Neural cell (in vitro differentiated cells): Measurements from ENCODE around the gene CPVL. TPM values are rescaled to one million over a fixed set of nuclear protein-coding genes. Genes with fewer than 3 reads are reported as not detected.

Experiments
- H2AFZ ChIP-seq: fragments of 200-600, 300-800 bp; sonication (generic), shearing (Covaris generic); 2 replicates; pipeline ENCODE4 v1.6.0; 2014; ENCODE audit warnings: low read depth, mild to moderate bottlenecking, antibody characterized with exemption, low read length, moderate library complexity
- H3F3A ChIP-seq: fragments of 200-600 bp; shearing (Covaris generic); 2 replicates; pipeline ENCODE4 v1.6.1; 2016; ENCODE audit warnings: mild to moderate bottlenecking, moderate library complexity, mixed read lengths, antibody characterized with exemption, low read length; ENCODE audit not compliant: insufficient read depth, poor library complexity, severe bottlenecking
- H3K27ac ChIP-seq: fragments of 200-600, 300-800 bp; sonication (generic), shearing (Covaris generic); 2 replicates; pipeline ENCODE4 v1.5.1; 2014; ENCODE audit warnings: mild to moderate bottlenecking, low read length, moderate library complexity
- H3K27me3 ChIP-seq: fragments of 300-800, 200-600 bp; sonication (generic), shearing (Covaris generic); 2 replicates; pipeline ENCODE4 v1.6.0; 2014; ENCODE audit warnings: mild to moderate bottlenecking, low read depth, low read length, moderate library complexity; ENCODE audit not compliant: insufficient read depth
- H3K36me3 ChIP-seq: fragments of 300-800, 200-600 bp; sonication (generic), shearing (Covaris generic); 2 replicates; pipeline ENCODE4 v1.5.1; 2014; ENCODE audit warnings: mild to moderate bottlenecking, antibody characterized with exemption, low read length, moderate library complexity; ENCODE audit not compliant: insufficient read depth
- H3K4me2 ChIP-seq: fragments of 300-800, 200-600 bp; sonication (generic), shearing (Covaris generic); 2 replicates; pipeline ENCODE4 v1.6.0; 2014; ENCODE audit warnings: mild to moderate bottlenecking, low read length
- H3K4me3 ChIP-seq: fragments of 300-800, 200-600 bp; sonication (generic), shearing (Covaris generic); 2 replicates; pipeline ENCODE4 v1.5.1; 2014; ENCODE audit warnings: mild to moderate bottlenecking, low read length, moderate library complexity
- H3K79me2 ChIP-seq: fragments of 200-600 bp; shearing (Covaris generic); replicated peaks from 2 replicates; pipeline ENCODE4 v1.6.0; 2014; ENCODE audit warnings: mild to moderate bottlenecking, low read length, moderate library complexity; ENCODE audit not compliant: insufficient read depth
- H3K9ac ChIP-seq: fragments of 300-800, 200-600 bp; sonication (generic), shearing (Covaris generic); 2 replicates; pipeline ENCODE4 v1.6.1; 2016; ENCODE audit warnings: mild to moderate bottlenecking, low read length, mixed read lengths
- H3K9me2 ChIP-seq: fragments of 200-600 bp; shearing (Covaris generic); 2 replicates; pipeline ENCODE4 v1.6.1; 2016; ENCODE audit warnings: mild to moderate bottlenecking, low read length, mixed read lengths; ENCODE audit not compliant: insufficient read depth
- H3K9me3 ChIP-seq: fragments of 200-600, 300-800 bp; sonication (generic), shearing (Covaris generic); 2 replicates; pipeline ENCODE4 v1.6.1; 2016; ENCODE audit warnings: mild to moderate bottlenecking, mixed run types, low read length, moderate library complexity, mixed read lengths
- H4K20me1 ChIP-seq: fragments of 200-600 bp; shearing (Covaris generic); 2 replicates; pipeline ENCODE4 v1.6.1; 2016; ENCODE audit warnings: mild to moderate bottlenecking, mixed run types; ENCODE audit not compliant: insufficient read depth
- EP300 ChIP-seq: fragments of 450-650 bp; conservative IDR thresholded peaks from 2 replicates; pipeline ENCODE4 v1.6.1; 2014; ENCODE audit warnings: antibody characterized with exemption, mild to moderate bottlenecking, moderate library complexity; ENCODE audit not compliant: poor library complexity, severe bottlenecking
- EZH2 ChIP-seq: fragments of 200-600, 300-800 bp; shearing (Covaris generic), sonication (generic); IDR thresholded peaks from 2 replicates; pipeline ENCODE4 v1.6.1; 2014; ENCODE audit warnings: antibody characterized with exemption, low read length, borderline replicate concordance, mild to moderate bottlenecking; ENCODE audit not compliant: insufficient read depth, poor library complexity, severe bottlenecking
- MXI1 ChIP-seq: fragments of 450-650 bp; conservative IDR thresholded peaks from 2 replicates; pipeline ENCODE4 v1.6.1; 2014; ENCODE audit warnings: antibody characterized with exemption, mild to moderate bottlenecking; ENCODE audit not compliant: poor library complexity, severe bottlenecking
- POLR2AphosphoS5 ChIP-seq: IDR thresholded peaks from 2 replicates; pipeline ENCODE4 v1.6.1; 2012
- RAD21 ChIP-seq: fragments of 450-650 bp; conservative IDR thresholded peaks from 2 replicates; pipeline ENCODE4 v1.6.1; 2014; ENCODE audit warnings: antibody characterized with exemption, mild to moderate bottlenecking, moderate library complexity
- SMC3 ChIP-seq: fragments of 450-650 bp; conservative IDR thresholded peaks from 2 replicates; pipeline ENCODE4 v1.6.1; 2014; ENCODE audit warnings: antibody characterized with exemption, mild to moderate bottlenecking, moderate library complexity; ENCODE audit not compliant: poor library complexity
- TAF1 ChIP-seq: IDR thresholded peaks from 2 replicates; pipeline ENCODE4 v1.6.1; 2012; ENCODE audit warnings: low read depth
- polyA plus RNA-seq: library from polyadenylated mRNA; depleted of rRNA; stranded (reverse); fragments of >200 nt; gene quantifications from 2 replicates; pipeline ENCODE4 v1.2.3, GENCODE V29; 2014
- TF ChIP-seq, protein P1 (sequence below): IDR thresholded peaks from 2 replicates; pipeline ENCODE4 v1.6.1; 2012; ENCODE audit warnings: borderline replicate concordance
- TF ChIP-seq, protein P2 (sequence below): fragments of 450-650 bp; IDR thresholded peaks from 2 replicates; pipeline ENCODE4 v1.5.1; 2014; ENCODE audit warnings: antibody characterized with exemption, mild to moderate bottlenecking, moderate library complexity; ENCODE audit not compliant: poor library complexity, severe bottlenecking

Gene CPVL
- polyA plus RNA-seq, 1 donor from 2014 or later, result 13.0 TPM

DNA sequence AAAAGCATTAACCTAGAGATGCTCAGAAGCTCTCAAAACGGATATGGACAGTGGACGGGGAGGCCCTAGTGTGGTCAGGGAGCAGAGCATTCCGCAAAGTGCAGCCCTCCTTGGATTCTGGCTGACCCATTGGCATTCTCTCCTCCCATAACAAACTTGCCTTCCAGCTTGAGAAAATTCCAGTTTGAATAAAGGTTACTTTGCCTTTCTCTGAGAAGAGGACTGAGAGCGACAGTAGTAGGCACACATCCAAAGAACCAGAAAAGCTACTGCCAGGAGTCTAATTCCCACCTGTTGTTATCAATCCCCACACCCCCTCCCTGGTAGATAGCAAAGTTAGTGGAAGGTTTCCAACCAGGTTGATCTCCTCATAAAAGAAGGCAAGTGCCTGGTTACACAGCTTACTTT, 103.5 kb downstream of the CPVL start:
- H3F3A ChIP-seq, result no peaks in the 10 kb centered on the region
- H3K9me3 ChIP-seq, result no peaks in the 10 kb centered on the region
- no peaks in the 10 kb centered on the region for H3K79me2 ChIP-seq
- H4K20me1 ChIP-seq, result no peaks in the 10 kb centered on the region
- TF ChIP-seq EP300 (no peak), MXI1 (no peak), TAF1 (no peak), RAD21 (no peak), POLR2AphosphoS5 (no peak)
- TF ChIP-seq, protein P1, sequence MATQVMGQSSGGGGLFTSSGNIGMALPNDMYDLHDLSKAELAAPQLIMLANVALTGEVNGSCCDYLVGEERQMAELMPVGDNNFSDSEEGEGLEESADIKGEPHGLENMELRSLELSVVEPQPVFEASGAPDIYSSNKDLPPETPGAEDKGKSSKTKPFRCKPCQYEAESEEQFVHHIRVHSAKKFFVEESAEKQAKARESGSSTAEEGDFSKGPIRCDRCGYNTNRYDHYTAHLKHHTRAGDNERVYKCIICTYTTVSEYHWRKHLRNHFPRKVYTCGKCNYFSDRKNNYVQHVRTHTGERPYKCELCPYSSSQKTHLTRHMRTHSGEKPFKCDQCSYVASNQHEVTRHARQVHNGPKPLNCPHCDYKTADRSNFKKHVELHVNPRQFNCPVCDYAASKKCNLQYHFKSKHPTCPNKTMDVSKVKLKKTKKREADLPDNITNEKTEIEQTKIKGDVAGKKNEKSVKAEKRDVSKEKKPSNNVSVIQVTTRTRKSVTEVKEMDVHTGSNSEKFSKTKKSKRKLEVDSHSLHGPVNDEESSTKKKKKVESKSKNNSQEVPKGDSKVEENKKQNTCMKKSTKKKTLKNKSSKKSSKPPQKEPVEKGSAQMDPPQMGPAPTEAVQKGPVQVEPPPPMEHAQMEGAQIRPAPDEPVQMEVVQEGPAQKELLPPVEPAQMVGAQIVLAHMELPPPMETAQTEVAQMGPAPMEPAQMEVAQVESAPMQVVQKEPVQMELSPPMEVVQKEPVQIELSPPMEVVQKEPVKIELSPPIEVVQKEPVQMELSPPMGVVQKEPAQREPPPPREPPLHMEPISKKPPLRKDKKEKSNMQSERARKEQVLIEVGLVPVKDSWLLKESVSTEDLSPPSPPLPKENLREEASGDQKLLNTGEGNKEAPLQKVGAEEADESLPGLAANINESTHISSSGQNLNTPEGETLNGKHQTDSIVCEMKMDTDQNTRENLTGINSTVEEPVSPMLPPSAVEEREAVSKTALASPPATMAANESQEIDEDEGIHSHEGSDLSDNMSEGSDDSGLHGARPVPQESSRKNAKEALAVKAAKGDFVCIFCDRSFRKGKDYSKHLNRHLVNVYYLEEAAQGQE, result no peak
- no peak overlapping the region for H3K4me2 ChIP-seq
- no peaks in the 10 kb centered on the region for H3K36me3 ChIP-seq
- no peaks in the 10 kb centered on the region for H3K27me3 ChIP-seq
- H3K9ac ChIP-seq, result no peak overlapping the region
- H3K9me2 ChIP-seq, result no peaks in the 10 kb centered on the region
- no peak overlapping the region for H3K27ac ChIP-seq
- H2AFZ ChIP-seq, result no peak overlapping the region
- no peak overlapping the region for H3K4me3 ChIP-seq

DNA sequence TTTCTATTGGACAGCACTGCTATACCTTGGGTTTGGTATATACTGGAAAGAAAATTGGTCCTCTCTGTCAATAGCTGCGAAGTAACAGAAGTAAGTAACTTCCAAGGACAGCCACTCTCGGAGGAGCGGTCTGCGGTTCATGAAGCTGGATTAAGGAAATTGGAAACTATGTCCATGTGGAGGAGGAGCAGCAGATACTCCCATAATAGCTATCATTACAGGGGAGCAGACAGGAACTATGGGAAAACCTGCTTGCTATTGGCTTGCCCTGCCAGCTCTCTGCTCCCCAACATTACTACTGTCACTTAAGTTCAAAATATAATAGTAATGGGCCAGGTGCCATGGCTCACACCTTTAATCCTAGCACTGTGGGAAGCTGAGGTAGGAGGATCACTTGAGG, 104.3 kb downstream of the CPVL start:
- Histone ChIP-seq H3K79me2 (no peaks in the 10 kb centered on the region), H3F3A (no peaks in the 10 kb centered on the region), H3K9me2 (no peaks in the 10 kb centered on the region), H3K9ac (no peak overlapping the region), H3K9me3 (no peaks in the 10 kb centered on the region), H3K27ac (no peak overlapping the region), H4K20me1 (no peaks in the 10 kb centered on the region), H3K4me3 (no peak overlapping the region), H2AFZ (no peak overlapping the region), H3K27me3 (no peaks in the 10 kb centered on the region), H3K36me3 (no peaks in the 10 kb centered on the region), H3K4me2 (no peak overlapping the region)
- TF ChIP-seq RAD21 (no peak), EZH2 (no peak), MXI1 (no peak), TAF1 (no peak), SMC3 (no peak), POLR2AphosphoS5 (no peak), EP300 (no peak)
- TF ChIP-seq, protein P2, sequence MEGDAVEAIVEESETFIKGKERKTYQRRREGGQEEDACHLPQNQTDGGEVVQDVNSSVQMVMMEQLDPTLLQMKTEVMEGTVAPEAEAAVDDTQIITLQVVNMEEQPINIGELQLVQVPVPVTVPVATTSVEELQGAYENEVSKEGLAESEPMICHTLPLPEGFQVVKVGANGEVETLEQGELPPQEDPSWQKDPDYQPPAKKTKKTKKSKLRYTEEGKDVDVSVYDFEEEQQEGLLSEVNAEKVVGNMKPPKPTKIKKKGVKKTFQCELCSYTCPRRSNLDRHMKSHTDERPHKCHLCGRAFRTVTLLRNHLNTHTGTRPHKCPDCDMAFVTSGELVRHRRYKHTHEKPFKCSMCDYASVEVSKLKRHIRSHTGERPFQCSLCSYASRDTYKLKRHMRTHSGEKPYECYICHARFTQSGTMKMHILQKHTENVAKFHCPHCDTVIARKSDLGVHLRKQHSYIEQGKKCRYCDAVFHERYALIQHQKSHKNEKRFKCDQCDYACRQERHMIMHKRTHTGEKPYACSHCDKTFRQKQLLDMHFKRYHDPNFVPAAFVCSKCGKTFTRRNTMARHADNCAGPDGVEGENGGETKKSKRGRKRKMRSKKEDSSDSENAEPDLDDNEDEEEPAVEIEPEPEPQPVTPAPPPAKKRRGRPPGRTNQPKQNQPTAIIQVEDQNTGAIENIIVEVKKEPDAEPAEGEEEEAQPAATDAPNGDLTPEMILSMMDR, result no peak
- TF ChIP-seq, protein P1, result no peak
